GM20431 (cell line): Measurements from ENCODE around the gene SLC26A2.
"Not testable (repeated sequence)": the region's sequence is repeated elsewhere in the genome, so short reads cannot be mapped to it uniquely, and the experiment has no call there.

Source experiments
- in situ Hi-C: fragments of 300-500 bp; cut with MseI, MboI; formaldehyde crosslinking; loops from one replicate; pipeline ENCODE4 v1.15.0; 2020; ENCODE audit warnings: low sequenced_read_pairs; ENCODE audit not compliant: unreplicated experiment

Gene SLC26A2

DNA sequence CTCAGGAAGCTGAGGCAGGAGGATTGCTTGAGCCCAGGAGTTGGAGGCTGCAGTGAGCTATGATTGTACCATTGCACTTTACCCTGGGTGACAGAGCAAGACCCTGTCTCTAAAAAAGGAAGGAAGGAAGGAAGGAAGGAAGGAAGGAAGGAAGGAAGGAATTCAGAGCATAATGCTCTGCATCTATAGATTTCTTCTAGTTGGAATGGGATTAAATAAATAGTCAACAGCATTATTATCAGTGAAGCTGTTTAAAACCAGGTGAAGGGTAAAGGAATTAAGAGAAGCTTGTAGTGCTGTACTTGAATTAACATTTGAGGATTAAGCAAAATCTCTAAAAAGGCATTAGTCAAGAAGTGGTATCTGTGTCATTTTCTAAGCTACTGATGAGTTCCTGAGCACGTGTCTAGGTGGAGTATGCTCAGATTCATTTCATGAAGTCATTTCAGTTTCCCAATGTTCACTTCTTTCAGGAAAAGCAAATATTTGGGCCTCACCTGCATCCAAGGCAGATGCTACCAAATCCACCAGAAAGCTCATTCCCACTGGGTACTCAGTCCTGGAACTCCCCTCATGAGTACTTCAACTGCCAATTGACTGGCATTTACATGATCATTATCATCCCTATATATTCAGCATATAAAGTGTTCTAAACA, 24.4 kb upstream of the SLC26A2 start:
- in situ Hi-C loops, result no loop called here

DNA sequence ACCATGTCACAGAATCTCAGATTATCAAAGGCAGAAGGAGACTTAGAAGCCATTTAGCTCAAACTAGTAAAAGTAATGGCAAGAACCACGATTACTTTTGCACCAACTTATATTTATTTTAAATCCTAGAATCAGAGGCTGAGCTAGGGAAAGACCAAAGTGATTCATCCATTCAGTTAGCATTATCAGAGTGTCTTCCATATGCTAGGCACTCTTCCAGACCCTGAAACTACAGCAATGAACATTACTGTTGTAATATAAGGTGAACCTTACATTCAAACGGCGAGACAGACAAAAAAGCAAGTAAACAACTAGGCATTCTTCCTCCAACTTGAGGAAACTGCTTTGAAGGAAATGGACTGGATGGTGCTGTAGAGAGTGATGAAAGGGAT, 23.9 kb upstream of the SLC26A2 start:
- in situ Hi-C loops, result no loop called here

DNA sequence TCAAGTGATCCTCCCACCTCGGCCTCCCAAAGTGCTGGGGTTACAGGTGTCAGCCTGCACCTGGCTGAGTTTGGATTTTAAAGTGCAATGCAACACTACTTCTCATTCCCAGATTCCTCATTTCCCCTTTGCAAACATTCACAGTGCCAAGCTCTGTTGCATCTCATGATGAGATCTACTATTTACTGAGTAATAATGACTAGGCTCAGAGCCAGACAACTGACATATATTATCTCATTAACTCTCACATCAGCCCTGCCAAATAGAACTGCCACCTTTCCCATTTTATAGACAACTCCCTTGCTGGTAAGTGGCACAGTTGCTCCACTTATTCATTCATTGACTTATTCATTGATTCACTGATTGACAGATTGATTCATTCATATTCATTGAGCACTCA, 22.9 kb upstream of the SLC26A2 start:
- in situ Hi-C loops, result no loop called here

DNA sequence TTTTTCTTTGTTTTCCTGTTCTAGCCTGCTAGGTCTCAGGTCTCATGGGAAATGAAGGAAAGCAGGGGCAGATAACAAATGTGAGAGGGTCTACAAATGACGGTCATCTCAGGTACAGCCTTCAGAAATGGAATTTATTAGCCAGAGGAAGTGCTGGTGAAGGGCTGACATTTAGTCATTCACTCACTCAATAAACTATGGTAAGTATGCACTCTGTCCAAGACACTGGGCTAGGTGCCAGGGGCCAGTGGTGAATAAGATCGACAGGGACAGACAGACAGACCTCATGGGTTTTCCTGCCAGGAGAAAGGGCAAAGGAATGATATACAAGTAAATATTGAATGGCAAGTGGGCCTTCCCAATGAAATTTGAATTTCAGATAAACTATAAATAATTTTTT, 22.3 kb upstream of the SLC26A2 start:
- in situ Hi-C loops, result no loop called here

DNA sequence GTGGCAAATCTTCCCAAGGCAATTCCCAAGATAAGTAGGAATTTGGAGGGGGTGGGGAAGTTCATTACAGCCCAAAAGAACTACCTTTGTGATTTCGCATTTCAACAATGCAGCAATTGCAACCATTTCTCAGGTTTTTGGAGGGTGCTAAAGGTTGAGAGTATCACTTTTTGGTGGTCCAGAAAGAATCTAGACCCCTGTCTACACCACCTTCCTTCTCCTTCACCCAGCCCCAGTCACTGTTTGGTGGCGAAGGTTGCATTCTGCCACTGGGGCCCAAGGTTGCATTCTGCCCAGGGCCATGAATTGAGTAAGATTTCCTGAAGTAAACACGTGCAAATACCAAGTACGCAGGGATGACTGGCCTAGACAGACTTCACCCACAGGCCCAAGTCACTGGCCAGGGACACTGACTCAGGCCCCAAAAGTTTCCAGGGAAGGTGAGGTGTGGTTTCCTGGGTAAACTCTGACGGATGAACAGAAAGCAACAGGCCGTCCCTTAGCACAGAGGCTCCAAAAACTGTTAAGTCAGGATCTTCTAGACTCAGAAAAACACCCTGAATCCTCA, 21.7 kb upstream of the SLC26A2 start:
- in situ Hi-C loops, result no loop called here

DNA sequence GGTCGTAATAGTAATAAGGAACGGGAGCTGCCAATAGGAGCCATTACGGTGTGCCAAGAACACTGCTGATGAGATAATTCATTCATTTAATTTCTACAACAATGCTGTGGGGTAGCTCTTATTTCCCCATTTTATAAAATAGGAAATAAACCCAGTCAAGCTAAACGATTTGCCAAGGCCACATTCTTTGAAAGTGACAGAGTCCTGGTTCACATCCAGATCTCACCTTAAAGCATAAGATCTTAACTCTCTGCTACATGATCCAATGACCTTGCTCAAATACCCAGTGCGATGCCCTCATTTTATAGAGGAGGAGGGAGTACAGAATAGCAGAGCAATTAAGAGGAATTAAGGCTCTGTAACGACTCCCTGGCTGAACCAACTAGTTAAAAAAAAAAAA, 21.0 kb upstream of the SLC26A2 start:
- in situ Hi-C loops, result no loop called here

DNA sequence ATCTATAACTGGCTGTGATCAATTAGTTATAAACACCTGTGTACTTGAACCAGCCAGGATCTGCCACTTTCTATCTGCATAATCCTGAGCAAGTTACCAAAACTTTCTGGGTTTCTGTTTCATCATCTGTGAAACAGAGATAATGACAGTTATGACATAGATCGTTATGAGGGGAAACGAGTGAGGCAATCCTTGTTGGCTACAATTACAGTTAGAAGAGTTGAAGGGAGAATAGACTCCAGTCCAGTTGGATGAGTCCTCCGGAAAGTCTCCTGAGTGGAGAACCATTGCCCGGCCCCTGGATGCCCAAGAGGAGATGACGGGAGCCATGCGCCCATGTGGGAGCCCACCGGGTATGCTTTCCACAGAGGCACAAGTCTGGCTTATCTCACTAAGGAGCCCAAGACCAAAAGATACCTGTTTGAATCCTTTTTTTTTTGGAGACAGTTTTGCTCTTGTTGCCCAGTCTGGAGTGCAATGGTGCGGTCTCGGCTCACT, 20.4 kb upstream of the SLC26A2 start:
- in situ Hi-C loops, result no loop called here

DNA sequence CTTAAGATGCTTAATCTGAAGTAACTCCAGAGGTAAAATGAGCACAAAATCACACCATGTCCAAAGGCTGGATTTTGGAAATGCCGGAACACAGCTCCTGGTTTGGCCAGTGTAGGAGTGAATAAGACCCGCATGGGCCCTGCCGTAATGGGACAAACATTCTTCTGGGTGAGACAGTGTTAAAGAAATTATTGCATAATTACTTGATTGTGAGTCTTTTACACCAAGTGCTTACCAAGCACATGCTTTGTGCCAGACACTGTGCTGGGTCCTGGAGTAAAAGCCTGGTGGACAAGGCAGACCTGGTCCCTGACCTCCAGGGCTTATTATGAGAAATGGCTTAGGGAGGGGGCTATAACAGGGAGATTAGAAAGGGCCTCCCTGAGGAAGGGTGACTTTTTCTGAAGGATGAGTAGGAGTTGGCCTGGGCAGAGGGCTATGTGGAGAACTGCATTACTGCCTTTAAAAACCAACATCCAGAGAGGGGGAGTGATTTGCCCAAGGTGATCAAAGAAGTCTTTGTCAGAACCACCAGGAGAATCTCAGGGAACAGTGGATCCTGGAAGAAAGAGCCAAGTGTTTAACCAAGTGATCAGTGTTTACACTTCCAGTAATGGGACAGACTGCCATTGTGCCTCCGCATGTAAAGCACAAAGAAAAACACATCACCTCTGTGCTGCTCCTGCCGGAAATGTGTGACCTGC, 19.5 kb upstream of the SLC26A2 start:
- in situ Hi-C loops, result no loop called here

DNA sequence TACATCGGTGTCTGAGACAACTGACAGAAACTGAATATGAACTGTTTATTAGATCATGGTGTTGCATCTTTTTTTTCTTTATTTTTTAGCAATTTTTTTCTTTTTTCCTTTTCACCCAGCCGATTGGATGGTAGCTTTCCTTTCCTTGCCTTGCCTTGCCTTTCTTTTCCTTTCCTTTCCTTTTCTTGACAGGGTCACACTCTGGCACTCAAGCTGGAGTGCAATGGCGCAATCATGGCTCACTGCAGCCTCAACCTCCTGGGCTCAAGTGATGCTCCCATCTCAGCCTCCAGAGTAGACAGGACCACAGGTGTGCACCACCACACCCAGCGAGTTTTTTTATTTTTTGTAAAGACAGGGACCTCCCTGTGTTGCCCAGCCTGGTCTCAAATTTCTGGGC, 18.8 kb upstream of the SLC26A2 start:
- in situ Hi-C loops, result no loop called here

DNA sequence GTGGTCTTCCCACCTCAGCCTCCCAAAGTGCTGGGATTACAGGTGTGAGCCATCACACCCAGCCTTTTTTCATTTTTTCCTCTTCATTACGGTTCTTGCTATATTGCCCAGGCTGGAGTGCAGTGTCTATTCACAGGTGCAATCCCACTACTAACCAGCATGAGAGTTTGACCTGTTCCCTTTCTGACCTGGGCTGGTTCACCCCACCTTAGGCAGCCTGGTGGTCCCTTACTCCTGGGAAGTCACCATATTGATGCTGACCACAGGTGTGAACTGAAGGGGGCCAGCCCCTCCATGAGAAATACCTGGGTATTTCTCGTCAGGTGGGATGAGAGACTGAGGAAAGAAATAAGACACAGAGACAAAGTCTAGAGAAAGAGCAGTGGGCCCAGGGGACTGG, 18.4 kb upstream of the SLC26A2 start:
- in situ Hi-C loops, result no loop called here

DNA sequence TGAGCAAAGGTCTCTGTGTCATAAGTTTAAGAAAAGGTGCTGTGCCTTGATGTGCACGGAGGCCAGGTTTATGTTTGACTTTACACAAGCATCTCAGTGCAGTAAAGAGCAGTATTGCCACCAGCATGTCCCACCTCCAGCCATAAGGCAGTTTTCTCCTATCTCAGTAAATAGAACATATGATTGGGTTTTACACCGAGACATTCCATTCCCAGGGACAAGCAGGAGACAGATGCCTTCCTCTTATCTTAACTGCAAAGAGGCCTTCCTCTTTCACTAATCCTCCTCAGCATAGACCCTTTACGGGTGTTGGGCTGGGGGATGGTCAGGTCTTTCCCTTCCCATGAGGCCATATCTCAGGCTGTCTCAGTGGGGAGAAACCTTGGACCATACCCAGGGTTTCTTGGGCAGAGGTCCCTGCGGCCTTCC, 17.8 kb upstream of the SLC26A2 start:
- in situ Hi-C loops, result not testable (repeated sequence)

DNA sequence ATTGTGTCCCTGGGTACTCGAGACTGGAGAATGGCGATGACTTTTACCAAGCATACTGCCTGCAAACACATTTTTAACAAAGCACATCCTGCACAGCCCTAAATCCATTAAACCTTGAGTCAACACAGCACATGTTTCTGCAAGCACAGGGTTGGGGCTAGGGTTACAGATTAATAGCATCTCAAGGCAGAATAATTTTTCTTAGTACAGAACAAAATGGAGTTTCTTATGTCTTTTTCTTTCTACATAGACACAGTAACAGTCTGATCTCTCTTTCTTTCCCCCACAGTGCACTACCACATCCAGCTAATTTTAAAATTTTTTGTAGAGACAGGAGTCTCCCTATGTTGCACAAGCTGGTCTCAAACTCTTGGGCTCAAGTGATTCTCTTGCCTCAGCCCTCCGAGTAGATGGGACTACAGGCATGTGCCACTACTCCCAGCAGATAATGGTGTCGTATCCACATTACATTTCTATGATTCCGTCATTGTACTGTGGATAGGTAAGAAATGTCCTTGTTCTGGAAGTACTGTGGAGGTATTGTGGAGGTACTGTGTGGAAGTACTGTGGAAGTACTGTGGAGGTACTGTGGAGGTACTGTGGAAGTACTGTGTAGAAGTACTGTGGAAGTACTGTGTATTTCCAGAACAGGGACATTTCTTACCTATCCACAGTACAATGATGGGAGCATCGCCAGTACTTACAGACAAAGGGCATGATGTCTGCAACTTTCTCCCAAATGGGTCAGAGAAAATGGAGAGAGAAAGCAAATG, 17.2 kb upstream of the SLC26A2 start:
- in situ Hi-C loops, result not testable (repeated sequence)

DNA sequence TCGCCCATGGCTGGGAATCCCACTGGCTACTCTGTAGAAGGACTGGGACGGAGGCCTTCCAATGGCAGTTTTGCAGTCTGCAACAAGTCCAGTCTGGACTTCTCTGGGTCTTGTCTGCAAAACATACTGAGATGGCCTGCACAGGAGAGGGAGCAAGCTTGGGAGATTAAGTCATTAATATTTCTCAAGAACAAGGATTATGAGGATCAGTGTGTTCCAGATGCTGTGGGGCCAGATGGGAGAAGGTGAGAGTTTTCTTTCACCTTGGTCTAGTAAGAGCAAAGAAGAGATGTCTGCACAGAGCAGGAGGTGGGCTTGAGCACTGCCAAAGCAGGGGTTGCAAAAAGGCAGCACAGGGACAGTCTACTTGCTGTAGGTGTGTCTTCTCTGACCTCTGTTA, 15.9 kb upstream of the SLC26A2 start, which contains the start of gene PDE6A:
Gene PDE6A (minus strand): TSS at position 128 of the 400 bp plus-strand sequence. CDS start 120 bp downstream, at position 8.
- in situ Hi-C loops, result no loop called here

DNA sequence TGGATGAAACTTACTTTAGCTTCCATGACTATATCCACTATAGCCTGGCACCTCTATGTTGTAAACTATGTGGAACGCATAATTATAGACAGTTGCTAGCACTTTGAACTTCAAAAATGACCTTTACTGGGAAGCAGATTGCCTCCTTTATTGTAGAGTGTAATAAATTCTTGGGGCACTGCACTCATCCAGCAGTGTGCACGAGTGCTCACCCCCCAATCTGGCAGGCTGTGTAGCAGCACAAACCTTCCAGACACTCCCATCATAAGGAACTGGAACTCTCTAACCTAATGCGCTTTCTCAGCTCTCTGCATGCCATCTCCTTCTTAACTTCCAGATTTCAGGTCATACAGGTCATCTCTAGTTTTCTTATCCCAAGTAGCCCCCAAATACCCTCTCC, 14.4 kb upstream of the SLC26A2 start:
- in situ Hi-C loops, result no loop called here

DNA sequence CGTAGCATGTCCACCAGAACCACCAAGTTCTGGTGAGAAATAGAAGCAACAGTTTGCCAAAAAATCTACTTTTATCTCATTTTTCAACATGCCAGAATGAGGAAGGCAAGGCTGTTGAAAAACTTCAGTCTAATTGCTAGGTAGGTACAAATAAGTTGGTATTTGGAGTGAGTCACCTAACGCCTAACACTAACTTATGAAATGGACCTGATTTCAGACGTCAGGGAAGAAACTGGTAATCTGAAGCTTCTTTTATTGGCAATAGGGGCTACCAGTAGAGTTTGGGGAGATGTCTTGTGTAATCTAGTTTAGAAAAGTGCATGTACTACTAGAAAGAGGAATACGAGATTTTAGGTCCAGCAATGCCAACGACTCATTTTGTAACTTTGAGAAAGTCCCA, 11.6 kb upstream of the SLC26A2 start:
- in situ Hi-C loops, result no loop called here

DNA sequence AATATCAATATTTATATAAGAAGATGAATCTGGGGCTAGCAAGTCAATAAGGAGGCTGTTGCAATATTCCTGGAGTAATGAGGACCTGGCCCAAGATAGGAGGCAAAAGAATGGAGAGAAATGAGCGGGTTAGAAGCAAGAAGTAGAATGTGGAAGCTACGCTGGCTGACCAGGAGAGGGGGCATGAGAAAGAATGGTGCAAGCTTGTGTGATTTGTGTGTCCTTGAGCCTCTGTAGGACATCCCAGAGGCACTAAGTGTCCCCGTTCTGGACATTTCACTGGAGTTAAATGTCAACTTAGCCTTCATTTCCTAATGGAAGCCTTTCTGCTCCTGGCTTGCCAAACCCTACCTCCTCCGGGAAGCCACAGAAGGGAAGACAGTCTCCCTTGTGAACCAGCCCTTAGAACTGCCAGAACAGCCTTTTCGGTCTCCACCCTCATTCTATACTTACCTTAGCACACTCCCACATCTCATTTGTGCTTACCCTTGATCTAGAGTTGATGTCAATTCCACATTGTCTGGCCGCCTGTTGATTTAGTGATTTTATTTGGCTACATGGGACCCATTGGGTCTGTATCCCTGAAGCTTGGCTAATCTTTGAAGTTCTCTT, 9.3 kb upstream of the SLC26A2 start:
- in situ Hi-C loops, result no loop called here

DNA sequence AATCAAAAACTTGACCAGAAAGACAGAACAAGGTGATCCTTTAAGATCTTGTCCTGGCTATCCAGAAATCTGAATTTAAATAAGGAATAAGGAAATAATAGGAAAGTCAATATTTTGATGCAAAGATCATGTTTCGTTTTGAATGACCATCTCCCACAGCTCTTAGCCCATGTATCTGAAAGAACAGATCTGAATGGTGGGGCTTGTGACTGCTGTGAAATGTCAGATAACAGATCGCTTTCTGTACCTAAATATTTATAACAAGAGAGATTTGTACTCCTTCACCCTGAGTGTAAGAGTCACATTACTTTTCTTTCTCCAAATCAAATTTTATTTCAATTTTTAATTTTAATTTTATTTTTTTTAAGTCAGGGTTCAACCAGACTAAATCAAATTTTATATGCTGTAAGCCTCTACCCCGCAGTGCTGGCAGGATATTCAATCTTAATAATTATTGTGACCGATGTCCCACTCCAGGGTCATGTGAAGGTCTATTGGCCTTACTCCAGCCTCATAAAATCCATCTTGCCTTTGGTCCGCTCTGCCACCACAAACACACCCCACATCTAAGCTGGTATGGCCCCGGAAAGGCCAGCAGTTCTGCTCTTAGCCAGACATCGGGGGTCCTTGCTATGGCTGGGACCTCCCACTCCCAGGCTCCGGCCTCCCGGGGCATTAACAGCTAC, 7.0 kb upstream of the SLC26A2 start:
- in situ Hi-C loops, result no loop called here

DNA sequence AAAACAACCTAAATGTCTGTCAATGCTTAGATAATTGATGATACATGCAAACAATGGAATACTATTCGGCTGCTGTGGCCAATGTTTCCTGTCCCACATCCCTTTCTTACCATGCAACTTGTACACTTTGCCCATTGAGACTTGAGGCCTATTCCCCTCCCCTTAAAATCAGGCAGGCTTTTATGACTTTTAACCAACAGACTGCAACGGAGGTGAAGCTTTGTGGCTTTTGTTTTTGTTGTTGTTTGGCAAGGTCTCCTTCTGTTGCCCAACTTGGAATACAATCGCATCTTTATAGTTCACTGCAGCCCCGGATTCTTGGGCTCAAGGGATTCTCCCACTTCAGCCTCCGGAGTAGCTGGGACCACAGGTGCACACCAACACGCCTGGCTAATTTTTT, 5.8 kb upstream of the SLC26A2 start:
- in situ Hi-C loops, result no loop called here

DNA sequence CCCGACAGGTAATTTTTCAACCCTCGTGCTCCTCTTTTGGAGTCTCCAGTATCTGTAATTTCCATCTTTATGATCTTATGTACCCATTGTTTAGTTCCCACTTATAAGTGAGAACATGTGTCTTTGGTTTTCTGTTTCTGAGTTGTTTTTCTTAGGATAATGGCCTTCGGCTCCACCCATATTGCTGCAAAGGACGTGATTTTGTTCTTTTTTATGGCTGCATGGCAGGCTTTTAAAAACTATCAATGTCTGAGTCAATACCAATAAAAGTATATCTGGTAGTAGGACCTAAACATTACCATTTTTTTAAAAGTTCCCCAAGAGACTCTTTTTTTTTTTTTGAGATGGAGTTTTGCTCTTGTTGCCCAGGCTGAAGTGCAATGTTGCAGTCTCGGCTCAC, 3.9 kb upstream of the SLC26A2 start:
- in situ Hi-C loops, result no loop called here

DNA sequence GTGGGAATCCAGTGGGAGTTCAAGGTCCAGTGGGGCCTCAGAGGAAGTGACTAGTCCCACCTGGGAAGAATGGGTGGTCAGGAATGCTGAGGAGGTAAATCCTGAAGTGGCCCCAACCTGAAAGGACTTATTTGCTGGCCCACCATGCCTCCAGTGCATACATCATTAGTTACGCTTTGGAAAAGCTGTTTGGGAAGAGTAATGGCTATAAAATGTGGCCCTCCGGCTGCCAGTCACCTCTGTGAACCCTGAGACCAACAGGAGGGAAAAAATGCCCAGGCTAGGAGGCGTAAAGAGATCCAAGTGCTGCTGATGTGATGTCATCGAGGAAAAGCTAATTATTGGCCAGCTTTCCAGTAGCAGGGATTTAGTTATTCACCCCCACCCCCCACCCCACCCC, 2.7 kb upstream of the SLC26A2 start:
- in situ Hi-C loops, result no loop called here
